GM21717 (cell line): ENCODE data around the gene RAE1.

Experiments
- ATAC-seq: cut with Tn5 transposase; IDR thresholded peaks from one replicate; pipeline ENCODE4 v1.9.1; 2021; ENCODE audit warnings: mild to moderate bottlenecking, moderate library complexity; ENCODE audit not compliant: unreplicated experiment

The RAE1 gene

DNA sequence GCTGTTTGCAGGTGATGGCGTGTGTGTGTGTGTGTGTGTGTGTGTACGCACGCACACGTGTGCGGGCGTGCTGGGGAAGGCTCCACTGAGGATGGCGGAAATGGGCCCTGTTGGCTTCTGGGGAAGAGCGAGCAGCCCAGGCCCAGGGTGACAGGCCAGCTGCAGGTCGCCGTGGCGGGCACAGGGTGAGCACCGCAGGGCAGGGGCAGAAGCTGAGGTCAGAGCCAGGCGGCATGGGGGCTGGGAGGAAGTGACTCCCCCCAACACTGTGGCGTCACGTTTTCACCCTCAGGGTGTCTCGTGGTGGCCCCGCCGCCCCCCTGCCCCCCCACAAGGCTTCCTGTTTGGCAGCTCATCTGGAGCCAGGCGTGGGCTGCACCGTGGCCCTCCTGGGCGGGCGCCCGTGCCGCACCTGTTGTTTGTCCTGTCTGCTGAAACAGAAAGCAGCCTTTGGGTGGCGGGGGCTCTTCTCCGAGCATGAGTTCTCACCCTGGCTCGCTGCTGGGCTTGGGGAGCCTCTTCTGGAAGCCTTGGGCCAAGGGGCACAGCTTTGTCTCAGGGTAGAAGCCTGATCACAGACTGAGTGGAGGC is 47.3 kb downstream of the RAE1 start:
- ATAC-seq: peak; percentile 48

DNA sequence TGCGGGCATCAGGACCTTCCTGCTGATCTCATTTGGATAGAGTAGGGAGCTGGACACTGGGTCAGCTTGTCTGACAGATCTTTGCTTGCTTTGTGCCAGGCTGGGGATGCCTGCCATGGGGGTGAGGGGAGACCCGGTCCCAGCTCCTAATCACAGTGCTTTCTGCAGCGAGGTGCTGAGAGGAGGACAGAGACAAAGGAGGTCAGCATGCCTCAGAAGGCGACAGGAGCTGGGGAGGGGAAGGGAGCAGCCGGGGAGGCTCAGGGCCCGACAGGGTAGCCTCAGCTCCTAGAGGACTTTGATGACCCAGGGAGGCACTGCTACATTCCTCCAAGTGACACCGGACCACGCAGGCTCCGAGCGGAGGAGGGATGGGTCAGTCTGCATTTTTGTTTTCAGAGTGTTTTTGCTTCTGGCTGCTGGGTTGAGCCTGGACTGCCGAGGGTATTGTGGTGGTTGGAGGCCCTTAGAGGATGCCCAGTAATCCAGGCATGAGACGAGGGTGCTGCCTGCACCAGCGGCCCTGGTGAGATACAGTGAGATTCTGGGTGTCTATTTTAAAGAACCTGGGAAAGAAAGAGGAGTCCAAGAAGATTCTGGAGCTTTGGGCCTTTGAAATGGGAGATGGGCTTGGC is 48.0 kb downstream of the RAE1 start:
- no peak for ATAC-seq

DNA sequence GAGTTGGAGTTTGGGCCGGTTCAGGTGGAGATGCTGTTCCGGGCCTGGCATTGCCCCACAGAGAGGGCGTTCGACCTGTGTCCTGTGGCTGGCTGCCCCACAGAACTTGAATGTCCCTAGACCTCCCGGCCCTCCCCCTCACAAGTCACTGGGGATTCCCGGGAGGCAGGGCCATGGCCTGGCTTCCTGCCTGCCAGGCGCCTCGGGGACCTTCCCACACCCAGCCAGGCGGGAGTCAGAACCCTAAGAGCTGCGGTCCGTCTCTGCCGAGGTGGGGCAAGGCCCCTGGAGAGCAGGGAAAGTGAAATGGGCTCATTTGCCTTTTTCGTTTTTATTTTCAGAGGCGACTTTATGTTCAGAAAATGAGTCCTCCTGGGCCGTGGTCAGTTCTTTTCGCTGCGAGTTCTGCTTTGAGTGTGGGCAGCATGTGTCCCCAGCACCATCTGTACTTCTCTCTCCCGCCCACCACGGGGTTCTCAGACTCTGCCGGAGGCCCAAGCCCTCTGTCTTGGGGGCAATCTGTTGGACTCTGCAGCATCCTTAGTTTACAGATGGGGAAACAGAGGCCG is 48.6 kb downstream of the RAE1 start:
- ATAC-seq: peak; percentile 46

DNA sequence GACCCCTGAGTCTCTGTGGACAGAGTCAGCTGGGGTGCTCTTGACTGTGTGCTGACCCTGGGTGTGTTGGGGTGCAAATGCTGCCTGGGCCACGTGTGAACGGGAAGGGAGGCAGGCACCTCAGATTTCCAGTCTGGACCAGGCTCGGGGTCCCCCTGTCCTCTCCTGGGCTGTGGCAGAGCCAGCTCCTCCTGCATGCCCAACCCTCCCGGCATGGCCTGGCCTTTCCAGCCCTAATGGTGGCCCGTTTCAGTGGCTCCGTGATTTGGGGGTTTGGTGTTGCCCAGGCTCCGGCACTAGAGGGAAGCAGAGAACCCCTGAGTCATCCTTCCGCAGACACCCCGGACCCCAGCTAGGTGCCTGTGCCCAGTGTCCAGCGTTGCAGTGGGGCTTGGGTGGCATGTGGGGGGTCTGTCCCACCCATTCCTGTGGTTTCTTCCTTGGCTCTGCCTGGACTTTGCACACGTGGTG is 49.2 kb downstream of the RAE1 start:
- no peak for ATAC-seq

DNA sequence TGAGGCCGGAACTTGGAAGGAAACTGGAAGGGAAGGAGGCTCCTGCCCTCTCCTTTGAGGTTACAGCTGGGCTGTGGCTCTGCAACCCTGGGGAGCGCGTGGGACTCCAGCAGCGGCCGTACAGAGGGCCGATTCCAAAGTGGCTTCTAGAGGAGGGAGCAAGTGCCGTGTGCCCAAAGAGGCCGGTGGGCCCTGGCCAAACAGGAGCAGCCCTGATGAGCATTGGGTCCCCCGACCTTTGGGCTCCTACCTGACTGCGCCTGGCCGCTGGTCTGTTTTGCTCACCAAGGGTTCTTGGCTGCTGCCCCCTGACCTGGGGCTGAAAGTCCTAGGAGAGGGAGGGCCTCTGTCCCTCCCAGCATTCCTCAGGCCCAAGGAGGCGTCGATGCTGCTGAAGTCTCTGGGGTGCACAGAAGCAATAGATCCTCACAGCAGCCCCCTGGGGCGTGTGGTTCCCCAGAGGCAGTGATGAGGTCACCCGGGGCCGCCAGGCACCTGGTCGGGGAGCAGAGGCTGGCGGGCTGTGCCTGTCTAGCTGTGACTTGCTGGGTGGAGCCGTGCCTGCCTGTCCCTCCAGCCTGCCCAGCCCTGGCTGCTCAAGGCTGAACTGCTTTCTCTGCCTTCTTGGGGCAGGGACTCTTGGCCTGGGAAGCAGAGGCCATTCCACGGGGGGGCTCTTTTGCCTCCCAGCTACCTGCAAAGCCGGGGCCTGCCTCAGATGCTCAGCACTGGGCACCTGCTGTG is 49.9 kb downstream of the RAE1 start:
- ATAC-seq: no peak

DNA sequence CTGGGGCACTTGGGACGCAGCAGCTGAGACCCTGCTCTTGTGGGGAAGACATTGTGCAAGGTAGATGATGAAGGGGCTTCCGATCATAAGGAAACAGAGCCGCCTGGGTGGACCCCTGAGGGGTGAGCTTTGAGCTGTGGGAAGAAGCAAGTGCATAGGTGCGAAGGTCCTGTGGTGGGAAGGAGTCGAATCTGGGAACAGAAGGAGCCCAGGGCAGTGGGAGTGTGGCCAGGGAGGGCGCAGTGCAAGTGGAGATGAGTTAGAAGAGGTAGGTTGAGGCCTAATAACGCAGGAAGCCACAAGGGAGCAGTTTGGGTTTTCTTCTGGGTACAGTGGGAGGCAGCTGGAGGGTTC is 50.5 kb downstream of the RAE1 start:
- ATAC-seq: no peak

DNA sequence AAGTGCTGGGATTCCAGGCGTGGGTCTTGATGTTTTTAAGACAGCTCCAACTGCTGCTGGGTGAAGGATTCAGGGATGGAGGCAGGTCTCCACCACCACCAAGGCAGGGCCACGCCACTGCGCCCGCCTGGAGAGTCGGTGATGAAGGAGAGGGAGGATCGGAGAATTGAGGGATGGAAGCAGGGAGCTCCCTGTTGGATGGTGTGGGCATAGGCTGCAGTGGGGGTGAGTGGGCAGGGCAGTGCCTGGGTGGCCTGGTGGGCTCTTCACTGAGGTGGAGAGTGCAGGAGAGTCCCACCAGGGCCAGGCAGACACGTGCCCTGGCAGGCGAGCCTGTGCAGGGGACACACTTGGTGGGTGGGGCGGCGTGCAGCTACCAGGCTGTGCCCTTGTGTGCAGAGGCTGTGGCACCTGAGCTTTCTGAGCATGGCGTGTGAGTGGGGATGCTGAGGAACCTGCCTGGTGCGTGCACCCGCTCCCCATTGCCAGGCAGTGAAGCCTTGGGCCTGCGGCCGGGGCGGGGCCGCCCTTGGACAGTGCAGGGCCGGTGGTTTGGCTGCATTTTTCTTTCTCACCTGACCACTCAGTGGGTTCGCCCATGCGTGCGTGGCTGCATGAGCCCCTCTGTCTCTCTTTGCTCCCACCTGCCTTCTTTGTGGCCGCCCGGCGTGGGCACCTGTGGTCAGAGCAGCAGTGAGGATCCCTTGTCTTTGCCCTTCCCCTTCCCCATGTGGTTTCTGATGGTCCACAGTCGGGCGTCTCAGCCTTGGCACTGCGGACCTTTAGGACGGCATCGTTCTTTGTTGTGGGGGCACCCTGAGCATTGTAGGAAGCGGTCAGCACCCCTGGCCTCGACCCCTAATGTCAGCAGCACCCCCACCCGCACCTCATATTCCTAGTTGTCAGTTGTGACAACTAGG is 51.4 kb downstream of the RAE1 start:
- ATAC-seq: no peak

DNA sequence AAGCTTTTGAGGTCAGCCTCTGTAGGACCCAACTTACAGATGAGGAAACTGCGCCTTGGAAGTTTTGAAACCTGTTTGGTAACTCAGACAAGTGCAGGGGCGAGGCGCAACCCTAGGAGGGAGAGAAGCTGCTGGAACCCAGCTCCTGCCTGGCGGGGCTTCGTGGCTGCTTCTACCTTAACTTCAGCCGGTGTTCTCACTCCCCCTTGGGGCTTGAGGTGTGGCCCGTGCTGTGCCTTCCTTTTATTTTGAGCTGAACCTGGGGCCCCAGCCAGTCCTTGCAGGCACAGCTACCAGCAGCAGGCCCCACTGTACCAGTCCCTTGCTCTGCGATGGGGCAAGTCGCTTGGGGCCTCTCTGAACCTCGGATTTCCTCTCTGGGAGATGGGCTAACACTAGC is 52.2 kb downstream of the RAE1 start:
- ATAC-seq: no peak

DNA sequence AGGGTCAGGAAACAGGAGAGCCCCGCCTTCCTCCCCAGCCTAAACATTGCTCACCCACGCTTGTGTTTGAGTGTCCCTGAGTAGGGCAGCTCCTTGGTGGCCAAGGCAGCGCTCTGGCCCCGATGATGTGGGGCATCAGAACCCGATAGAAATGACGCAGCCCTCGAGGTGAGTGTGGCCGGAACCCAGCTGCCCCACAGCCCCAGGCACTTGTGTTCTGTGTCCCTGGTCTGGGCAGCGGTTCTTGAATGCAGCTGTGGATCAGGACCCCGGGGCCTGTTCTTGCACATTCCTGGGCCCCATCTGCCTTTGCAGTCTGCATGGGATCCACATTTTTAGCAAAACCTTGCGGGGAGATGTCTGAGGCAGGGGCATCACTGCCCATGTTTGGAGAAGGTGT is 53.0 kb downstream of the RAE1 start:
- no peak for ATAC-seq

DNA sequence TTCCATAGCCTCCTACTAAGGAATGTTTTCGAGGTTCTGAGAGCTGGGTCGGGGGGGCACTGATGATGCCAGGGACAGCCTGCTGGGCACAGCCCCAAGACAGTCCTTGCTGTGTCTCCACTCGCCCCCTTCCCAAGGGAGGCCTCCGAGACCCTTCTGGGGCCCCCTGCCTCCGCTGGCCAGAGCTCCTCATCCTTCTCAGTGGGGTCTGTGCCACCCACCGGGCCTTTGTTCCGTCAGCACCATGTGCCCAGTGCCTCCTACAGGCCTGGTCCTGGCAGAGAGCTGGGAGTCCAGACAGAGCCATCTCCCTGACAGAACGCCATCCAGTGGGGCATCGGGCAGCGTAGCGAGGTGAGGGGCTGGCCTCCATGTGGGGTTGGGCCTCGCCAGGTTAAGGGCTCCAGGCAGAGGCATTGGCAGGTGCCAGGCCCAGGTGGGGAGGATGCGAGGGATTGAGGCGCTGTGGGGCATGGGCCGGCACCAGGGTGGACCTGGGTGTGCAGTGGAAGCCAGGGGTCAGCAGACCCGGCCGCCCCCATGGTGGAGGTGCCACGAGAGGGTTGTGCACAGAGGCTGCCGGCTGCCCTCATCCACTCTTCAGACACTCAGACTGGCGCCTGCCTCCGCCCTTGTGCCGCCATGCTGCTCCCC is 53.5 kb downstream of the RAE1 start:
- no peak for ATAC-seq

DNA sequence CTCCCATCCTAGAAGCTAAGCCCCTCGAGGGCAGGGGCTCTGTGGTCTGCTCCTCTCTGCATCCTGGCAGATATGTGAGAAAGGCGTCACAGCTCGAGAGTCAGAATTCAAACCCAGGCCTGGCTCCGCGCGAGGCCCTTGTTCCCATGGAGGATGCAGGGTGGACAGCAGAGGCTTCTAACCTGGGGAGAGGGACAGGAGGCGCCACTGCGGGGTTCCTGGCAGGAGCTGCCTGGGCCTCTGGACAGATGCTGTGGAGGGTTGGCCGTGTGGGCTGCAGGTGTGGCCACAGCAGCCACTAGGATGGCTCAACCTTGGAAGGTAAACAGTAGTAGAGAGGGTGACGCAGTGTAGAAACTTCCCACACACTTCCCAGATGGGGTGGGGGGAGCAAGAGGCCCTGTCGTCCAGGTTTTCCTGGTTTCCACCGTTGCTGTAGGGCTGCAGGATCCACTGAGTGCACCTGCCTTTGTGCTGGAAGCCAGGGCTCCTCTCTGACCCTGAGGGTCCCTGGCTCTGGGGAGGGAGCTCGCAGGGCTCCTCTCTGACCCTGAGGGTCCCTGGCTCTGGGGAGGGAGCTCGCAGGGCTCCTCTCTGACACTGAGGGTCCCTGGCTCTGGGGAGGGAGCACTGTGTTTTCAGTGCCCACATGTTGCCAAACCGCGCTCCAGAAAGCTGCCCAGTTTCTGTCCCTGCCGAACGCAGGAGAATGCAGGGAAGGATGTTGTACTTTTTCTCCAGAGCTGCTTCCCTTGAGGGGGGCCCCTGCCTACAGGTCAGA is 54.4 kb downstream of the RAE1 start:
- ATAC-seq: no peak

DNA sequence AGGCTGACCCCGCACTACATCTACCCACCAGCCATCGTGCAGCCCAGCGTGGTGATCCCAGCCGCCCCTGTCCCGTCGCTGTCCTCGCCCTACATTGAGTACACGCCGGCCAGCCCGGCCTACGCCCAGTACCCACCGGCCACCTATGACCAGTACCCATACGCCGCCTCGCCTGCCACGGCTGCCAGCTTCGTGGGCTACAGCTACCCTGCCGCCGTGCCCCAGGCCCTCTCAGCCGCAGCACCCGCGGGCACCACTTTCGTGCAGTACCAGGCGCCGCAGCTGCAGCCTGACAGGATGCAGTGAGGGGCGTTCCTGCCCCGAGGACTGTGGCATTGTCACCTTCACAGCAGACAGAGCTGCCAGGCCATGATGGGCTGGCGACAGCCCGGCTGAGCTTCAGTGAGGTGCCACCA is 56.5 kb downstream of the RAE1 start:
- ATAC-seq: no peak

DNA sequence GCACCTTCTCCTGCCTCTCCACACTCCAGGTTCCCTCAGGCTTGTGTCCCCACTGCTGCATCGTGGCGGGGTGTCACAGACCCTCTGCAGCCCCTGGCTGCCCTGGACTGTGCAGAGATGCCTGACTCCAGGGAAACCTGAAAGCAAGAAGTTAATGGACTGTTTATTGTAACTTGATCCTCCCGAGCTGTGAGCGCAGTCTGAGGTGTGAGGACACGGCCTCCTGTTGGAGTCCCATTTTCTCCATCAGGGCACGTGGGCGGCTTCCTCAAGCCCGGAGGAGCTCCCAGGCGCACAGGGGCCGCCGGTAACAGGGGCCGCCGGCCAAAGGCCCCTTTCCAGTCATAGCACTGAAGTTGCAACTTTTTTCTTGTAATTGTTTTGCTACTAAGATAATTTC is 57.1 kb downstream of the RAE1 start:
- ATAC-seq: no peak

DNA sequence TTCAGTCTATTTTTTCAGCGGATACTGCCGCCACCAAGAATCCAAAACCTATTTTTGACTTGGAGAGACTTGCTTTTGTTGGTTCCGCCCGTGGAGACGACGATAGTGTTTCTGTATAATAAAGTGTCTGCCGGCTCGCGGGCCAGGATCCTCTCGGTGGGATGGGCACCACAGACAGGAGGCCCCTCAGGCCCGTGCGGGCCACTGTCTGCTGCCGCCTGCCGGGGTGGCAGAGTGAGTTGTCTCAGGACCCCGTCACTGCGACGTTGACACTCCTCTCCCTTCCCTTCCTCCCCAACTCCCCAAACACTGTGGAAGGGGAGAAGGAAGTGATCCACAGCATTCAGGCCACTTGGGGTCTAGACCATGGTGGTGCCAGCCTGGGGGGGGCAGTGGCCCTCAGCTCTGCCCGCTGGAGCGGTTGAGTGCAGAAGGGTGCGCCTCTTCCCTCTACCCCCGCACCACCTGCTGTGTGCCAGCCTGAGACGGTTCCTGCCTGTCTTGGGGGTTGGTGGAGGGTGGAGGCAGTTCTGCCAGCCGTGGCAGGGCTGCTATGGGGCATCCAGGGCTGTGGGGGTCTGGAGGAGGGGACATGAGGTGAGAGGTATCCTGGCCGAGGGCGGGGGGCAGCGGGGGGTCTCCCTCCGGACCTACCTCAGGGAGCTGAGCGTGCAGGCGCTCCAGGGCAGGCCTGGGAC is 57.6 kb downstream of the RAE1 start:
- no peak for ATAC-seq

DNA sequence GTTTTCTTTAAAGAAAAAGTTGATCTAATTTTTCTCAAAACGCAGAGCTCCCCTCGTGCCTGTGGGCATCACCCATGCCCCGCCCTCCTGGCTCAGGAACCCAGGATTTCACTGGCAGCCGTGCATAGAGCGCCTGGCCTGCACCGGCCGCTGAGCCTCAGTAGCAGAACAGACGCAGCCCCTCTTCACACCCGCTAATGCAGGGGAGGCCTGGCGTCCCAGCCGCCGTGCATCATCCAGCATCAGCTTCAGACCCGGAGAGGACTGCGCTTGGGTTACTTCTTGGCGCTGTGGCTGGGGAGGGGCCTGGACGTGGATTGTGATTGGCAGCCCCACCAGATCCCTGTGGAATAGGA is 58.2 kb downstream of the RAE1 start:
- ATAC-seq: no peak

DNA sequence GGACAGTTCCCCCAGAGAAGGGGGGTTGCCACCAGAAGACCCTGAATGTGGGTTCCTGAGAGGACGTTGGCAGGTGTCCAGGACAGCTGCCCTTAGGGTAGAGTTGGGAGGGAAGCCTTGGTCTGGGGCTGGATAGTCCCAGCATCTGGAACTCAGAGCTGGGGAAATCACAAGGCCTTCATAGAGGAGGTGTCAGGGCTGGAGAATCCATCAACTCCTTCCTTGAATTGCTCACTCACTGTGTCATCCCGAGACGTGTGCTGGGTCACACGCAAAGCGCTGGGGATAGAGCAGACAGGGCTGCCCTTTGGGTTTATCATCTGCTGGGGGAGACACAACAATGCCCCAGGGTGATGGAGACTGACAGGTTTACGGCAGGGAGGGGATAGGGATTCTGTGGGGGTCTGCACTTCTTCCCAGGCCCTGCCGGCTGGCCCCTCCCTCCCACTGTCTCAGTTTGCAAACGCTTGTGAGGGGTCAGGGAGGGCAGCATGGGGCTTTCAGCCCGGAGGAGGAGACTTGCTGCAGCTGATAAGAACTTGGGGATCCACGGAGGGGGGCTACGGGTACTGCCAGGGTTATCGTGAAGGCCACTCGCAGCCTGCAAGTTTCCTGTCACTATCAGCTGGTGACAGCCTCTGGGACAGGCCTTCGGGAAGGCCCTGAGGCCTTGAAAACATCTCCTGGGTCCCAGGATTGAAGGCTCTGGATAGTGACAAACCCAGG is 58.8 kb downstream of the RAE1 start:
- ATAC-seq: no peak

DNA sequence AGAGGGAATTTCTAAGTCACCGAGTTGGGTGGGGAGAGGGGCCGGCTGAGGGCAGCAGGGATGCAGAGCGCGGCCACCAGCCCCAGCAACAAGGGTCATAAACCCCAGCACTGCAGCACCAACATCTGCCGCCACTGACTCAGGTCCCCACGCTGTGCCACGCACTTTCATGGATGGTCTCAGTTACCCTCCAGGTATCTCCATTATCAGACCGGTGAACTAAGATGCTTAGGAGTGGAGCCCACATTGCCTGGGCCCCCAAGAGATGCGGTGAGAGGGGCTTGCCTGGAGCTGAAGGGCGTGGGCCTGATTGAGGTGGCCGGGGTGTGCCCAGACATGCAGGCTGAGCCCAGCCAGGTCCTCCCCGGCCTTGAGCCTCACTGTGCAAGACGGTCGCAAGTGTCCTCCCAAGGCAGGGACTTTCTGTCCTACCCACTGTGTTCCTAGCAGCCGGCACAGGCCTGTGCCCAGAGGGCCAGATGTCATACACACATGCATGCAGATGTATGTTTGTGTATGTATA is 59.4 kb downstream of the RAE1 start:
- no peak for ATAC-seq

DNA sequence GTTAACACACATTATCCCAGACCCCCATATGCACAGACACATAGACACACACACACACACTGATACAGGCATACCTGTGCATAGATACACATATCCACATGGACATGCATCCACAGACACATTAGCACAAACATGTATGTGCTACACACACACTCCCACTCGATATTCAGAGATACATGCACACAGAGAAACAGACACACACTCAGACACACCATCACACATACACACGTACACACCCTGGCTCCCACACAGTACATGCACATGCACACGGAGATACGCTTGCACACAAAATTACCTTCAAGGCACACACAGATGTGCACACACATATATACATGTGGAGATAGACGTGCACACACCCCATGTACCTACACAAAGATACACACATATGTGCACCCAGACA is 59.9 kb downstream of the RAE1 start:
- ATAC-seq: no peak
